Measurements from ENCODE around the gene WIPI1.

Gene WIPI1

GRCh38 chr17:68450801-68451200, 6.5 kb downstream of the WIPI1 start:
- no peak for TF ChIP-seq EZH2 (IDR thresholded peaks at IDR 0.05; ENCODE audit: borderline replicate concordance, low read length)
- Histone ChIP-seq H3K9ac (ENCODE audit: low read length) (no peak overlapping the region), H2AFZ (ENCODE audit: low read length) (no peak overlapping the region)

GRCh38 chr17:68450391-68450790, 6.9 kb downstream of the WIPI1 start:
- TF ChIP-seq EZH2 (IDR thresholded peaks at IDR 0.05; ENCODE audit: borderline replicate concordance, low read length) (no peak), CTCF (IDR thresholded peaks at IDR 0.05; ENCODE audit: low read length) (no peak)

More at GRCh38 chr17:68450801-68451200, 6.5 kb downstream of the WIPI1 start:
- Histone ChIP-seq H3K79me2 (ENCODE audit: insufficient read depth, low read length) (no peaks in the 10 kb centered on the region), H3K4me2 (ENCODE audit: low read length) (no peak overlapping the region), H3K27me3 (ENCODE audit: insufficient read depth, low read length) (no peaks in the 10 kb centered on the region), H3K9me2 (ENCODE audit: low read depth, low read length) (no peaks in the 10 kb centered on the region), H3K4me1 (ENCODE audit: insufficient read depth, low read length, severe bottlenecking) (peaks cover 10% of the 10 kb centered on the region), H3K36me3 (ENCODE audit: insufficient read depth, low read length) (peaks cover 34% of the 10 kb centered on the region), H3F3A (ENCODE audit: insufficient read depth, low read length) (no peaks in the 10 kb centered on the region), H3K9me3 (ENCODE audit: low read length) (no peaks in the 10 kb centered on the region), H3K4me3 (ENCODE audit: low read depth, low read length, poor library complexity, severe bottlenecking) (no peak overlapping the region), H4K20me1 (ENCODE audit: insufficient read depth, low read length) (no peaks in the 10 kb centered on the region), H3K27ac (ENCODE audit: low read depth, low read length, poor library complexity, severe bottlenecking) (no peak overlapping the region)

DNA sequence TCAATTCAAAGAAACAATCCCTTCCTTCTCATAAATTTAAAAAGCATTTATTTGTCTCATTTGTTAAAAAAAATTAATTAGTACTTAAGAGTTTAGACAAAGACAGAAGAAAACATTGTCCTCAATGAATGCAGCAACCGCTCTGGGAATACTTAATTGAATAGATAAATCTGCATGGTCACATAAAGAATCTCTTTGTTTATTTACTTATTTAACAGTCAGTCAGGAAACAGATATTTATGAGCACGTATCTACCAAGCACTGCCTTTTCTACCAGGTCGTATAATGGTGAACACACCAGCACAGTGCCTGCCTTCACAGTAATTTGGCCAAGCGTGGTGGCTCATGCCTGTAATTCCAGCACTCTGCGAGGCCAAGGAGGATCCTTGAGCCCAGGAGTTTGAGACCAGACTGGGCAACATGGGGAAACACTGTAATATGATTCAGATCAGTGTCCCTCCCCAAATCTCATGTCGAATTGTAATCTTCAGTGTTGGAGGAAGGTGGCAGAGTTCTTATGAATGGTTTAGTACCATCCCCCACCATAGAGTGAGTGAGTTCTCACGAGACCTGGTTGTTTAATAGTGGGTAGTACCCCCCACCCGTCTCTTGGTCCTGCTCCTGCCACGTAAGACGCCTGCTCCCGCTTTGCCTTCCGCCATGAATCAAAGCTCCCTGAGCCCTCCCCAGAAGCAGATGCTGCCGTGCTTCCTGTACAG, 8.1 kb downstream of the WIPI1 start:
- no peak overlapping the region for H3K4me2 ChIP-seq (ENCODE audit: low read length)
- no peaks in the 10 kb centered on the region for H4K20me1 ChIP-seq (ENCODE audit: insufficient read depth, low read length)
- no peaks in the 10 kb centered on the region for H3K4me1 ChIP-seq (ENCODE audit: insufficient read depth, low read length, severe bottlenecking)
- no peak overlapping the region for H3K4me3 ChIP-seq (ENCODE audit: low read depth, low read length, poor library complexity, severe bottlenecking)
- no peak overlapping the region for H3K9ac ChIP-seq (ENCODE audit: low read length)
- H3F3A ChIP-seq (ENCODE audit: insufficient read depth, low read length): no peaks in the 10 kb centered on the region
- TF ChIP-seq CTCF (IDR thresholded peaks at IDR 0.05; ENCODE audit: low read length) (no peak), EZH2 (IDR thresholded peaks at IDR 0.05; ENCODE audit: borderline replicate concordance, low read length) (no peak)
- H2AFZ ChIP-seq (ENCODE audit: low read length): no peak overlapping the region
- no peaks in the 10 kb centered on the region for H3K27me3 ChIP-seq (ENCODE audit: insufficient read depth, low read length)
- H3K9me2 ChIP-seq (ENCODE audit: low read depth, low read length): no peaks in the 10 kb centered on the region
- no peak overlapping the region for H3K27ac ChIP-seq (ENCODE audit: low read depth, low read length, poor library complexity, severe bottlenecking)
- H3K79me2 ChIP-seq (ENCODE audit: insufficient read depth, low read length): no peaks in the 10 kb centered on the region
- H3K9me3 ChIP-seq (ENCODE audit: low read length): no peaks in the 10 kb centered on the region
- peaks cover 34% of the 10 kb centered on the region for H3K36me3 ChIP-seq (ENCODE audit: insufficient read depth, low read length)

More at GRCh38 chr17:68450391-68450790, 6.9 kb downstream of the WIPI1 start:
- H3K9me3 ChIP-seq (ENCODE audit: low read length): no peaks in the 10 kb centered on the region
- no peaks in the 10 kb centered on the region for H3K27me3 ChIP-seq (ENCODE audit: insufficient read depth, low read length)
- H3K9me2 ChIP-seq (ENCODE audit: low read depth, low read length): no peaks in the 10 kb centered on the region
- no peak overlapping the region for H3K9ac ChIP-seq (ENCODE audit: low read length)
- no peaks in the 10 kb centered on the region for H3K79me2 ChIP-seq (ENCODE audit: insufficient read depth, low read length)
- peaks cover 34% of the 10 kb centered on the region for H3K36me3 ChIP-seq (ENCODE audit: insufficient read depth, low read length)
- no peak overlapping the region for H3K4me2 ChIP-seq (ENCODE audit: low read length)
- peaks cover 6% of the 10 kb centered on the region for H3K4me1 ChIP-seq (ENCODE audit: insufficient read depth, low read length, severe bottlenecking)
- no peaks in the 10 kb centered on the region for H4K20me1 ChIP-seq (ENCODE audit: insufficient read depth, low read length)
- H2AFZ ChIP-seq (ENCODE audit: low read length): no peak overlapping the region
- no peak overlapping the region for H3K27ac ChIP-seq (ENCODE audit: low read depth, low read length, poor library complexity, severe bottlenecking)
- H3K4me3 ChIP-seq (ENCODE audit: low read depth, low read length, poor library complexity, severe bottlenecking): no peak overlapping the region
- no peaks in the 10 kb centered on the region for H3F3A ChIP-seq (ENCODE audit: insufficient read depth, low read length)

- Histone ChIP-seq H3K27me3 (ENCODE audit: insufficient read depth, low read length) (no peaks in the 10 kb centered on the region), H3K79me2 (ENCODE audit: insufficient read depth, low read length) (no peaks in the 10 kb centered on the region), H3K4me2 (ENCODE audit: low read length) (no peak overlapping the region), H3K36me3 (ENCODE audit: insufficient read depth, low read length) (peaks cover 44% of the 10 kb centered on the region), H3F3A (ENCODE audit: insufficient read depth, low read length) (no peaks in the 10 kb centered on the region), H3K4me3 (ENCODE audit: low read depth, low read length, poor library complexity, severe bottlenecking) (no peak overlapping the region), H3K9ac (ENCODE audit: low read length) (no peak overlapping the region), H3K9me3 (ENCODE audit: low read length) (no peaks in the 10 kb centered on the region), H3K4me1 (ENCODE audit: insufficient read depth, low read length, severe bottlenecking) (peaks cover 9% of the 10 kb centered on the region), H3K27ac (ENCODE audit: low read depth, low read length, poor library complexity, severe bottlenecking) (no peak overlapping the region), H2AFZ (ENCODE audit: low read length) (no peak overlapping the region), H3K9me2 (ENCODE audit: low read depth, low read length) (no peaks in the 10 kb centered on the region), H4K20me1 (ENCODE audit: insufficient read depth, low read length) (no peaks in the 10 kb centered on the region)
- no peak for TF ChIP-seq CTCF (IDR thresholded peaks at IDR 0.05; ENCODE audit: low read length)
- no peak for TF ChIP-seq EZH2 (IDR thresholded peaks at IDR 0.05; ENCODE audit: borderline replicate concordance, low read length)
Observed at GRCh38 chr17:68446626-68447041, 10.7 kb downstream of the WIPI1 start.
